Parathyroid adenoma (tissue), 2 donors: ENCODE results near the gene DCAF10.
"Not testable (repeated sequence)": the region's sequence is repeated elsewhere in the genome, so short reads cannot be mapped to it uniquely, and the experiment has no call there.

ENCODE experiments used
- H2AFZ ChIP-seq: fragments of 300-600 bp; sonication (generic); one replicate; pipeline ENCODE4 v1.7.0; 2017; ENCODE audit warnings: antibody characterized with exemption, mild to moderate bottlenecking
- H3K27ac ChIP-seq: fragments of 300-600 bp; sonication (generic); one replicate; pipeline ENCODE4 v1.7.0; 2017
- H3K27me3 ChIP-seq: fragments of 300-600 bp; sonication (generic); one replicate; pipeline ENCODE4 v1.7.0; 2017; ENCODE audit warnings: low read length; ENCODE audit not compliant: control insufficient read depth, insufficient read depth
- H3K36me3 ChIP-seq: fragments of 300-600 bp; sonication (generic); one replicate; pipeline ENCODE4 v1.7.0; 2017; ENCODE audit warnings: low read length; ENCODE audit not compliant: control insufficient read depth, insufficient read depth
- H3K4me1 ChIP-seq: fragments of 300-600 bp; sonication (generic); one replicate; pipeline ENCODE4 v1.7.0; 2017; ENCODE audit warnings: control low read depth
- H3K4me2 ChIP-seq: fragments of 300-600 bp; sonication (generic); one replicate; pipeline ENCODE4 v1.7.0; 2017; ENCODE audit warnings: low read length
- H3K4me3 ChIP-seq: fragments of 300-600 bp; sonication (generic); one replicate; pipeline ENCODE4 v1.7.0; 2017; ENCODE audit warnings: low read depth, low read length
- H3K79me2 ChIP-seq: fragments of 300-600 bp; sonication (generic); one replicate; pipeline ENCODE4 v1.7.0; 2017; ENCODE audit warnings: control low read depth
- H3K9ac ChIP-seq: fragments of 300-600 bp; sonication (generic); one replicate; pipeline ENCODE4 v1.7.0; 2017; ENCODE audit warnings: mild to moderate bottlenecking
- H3K9me3 ChIP-seq: fragments of 300-600 bp; sonication (generic); one replicate; pipeline ENCODE4 v1.7.0; 2017; ENCODE audit warnings: low read length; ENCODE audit not compliant: control insufficient read depth
- CTCF ChIP-seq: fragments of 300-600 bp; sonication (generic); IDR thresholded peaks from one replicate; pipeline ENCODE4 v1.7.0; 2017; ENCODE audit warnings: antibody characterized with exemption, mild to moderate bottlenecking
- donor health status: primary hyperparathyroidism.

The DCAF10 gene

GRCh38 chr9:37753489-37754190 lies 47.0 kb upstream of the DCAF10 start, which contains the start of gene TRMT10B:
TRMT10B (plus strand) TSS chr9:37753805; CDS start chr9:37761932, 8,127 bp downstream.
- no peaks in the 10 kb centered on the region for H3K4me1 ChIP-seq
- no peaks in the 10 kb centered on the region for H3K27me3 ChIP-seq
- peaks cover 3% of the 10 kb centered on the region for H3K79me2 ChIP-seq
- peak within 1 kb of the TSS; percentile 58 for H3K4me3 ChIP-seq
- peak within 1 kb of the TSS; percentile 72 for H3K4me2 ChIP-seq
- peak within 1 kb of the TSS; percentile 92 for H2AFZ ChIP-seq
- no peaks in the 10 kb centered on the region for H3K9me3 ChIP-seq
- no peaks in the 10 kb centered on the region for H3K36me3 ChIP-seq
- no peak within 1 kb of the TSS for H3K27ac ChIP-seq
- no peak within 1 kb of the TSS for H3K9ac ChIP-seq
- no peak for TF ChIP-seq CTCF

GRCh38 chr9:37758747-37759146 lies 41.9 kb upstream of the DCAF10 start:
- Histone ChIP-seq H3K4me2 (no peak overlapping the region), H3K4me1 (no peaks in the 10 kb centered on the region), H3K36me3 (no peaks in the 10 kb centered on the region), H3K4me3 (no peak overlapping the region), H3K27me3 (no peaks in the 10 kb centered on the region), H3K27ac (no peak overlapping the region), H3K79me2 (no peaks in the 10 kb centered on the region), H3K9ac (no peak overlapping the region), H2AFZ (no peak overlapping the region), H3K9me3 (no peaks in the 10 kb centered on the region)
- TF ChIP-seq CTCF, result no peak

DNA sequence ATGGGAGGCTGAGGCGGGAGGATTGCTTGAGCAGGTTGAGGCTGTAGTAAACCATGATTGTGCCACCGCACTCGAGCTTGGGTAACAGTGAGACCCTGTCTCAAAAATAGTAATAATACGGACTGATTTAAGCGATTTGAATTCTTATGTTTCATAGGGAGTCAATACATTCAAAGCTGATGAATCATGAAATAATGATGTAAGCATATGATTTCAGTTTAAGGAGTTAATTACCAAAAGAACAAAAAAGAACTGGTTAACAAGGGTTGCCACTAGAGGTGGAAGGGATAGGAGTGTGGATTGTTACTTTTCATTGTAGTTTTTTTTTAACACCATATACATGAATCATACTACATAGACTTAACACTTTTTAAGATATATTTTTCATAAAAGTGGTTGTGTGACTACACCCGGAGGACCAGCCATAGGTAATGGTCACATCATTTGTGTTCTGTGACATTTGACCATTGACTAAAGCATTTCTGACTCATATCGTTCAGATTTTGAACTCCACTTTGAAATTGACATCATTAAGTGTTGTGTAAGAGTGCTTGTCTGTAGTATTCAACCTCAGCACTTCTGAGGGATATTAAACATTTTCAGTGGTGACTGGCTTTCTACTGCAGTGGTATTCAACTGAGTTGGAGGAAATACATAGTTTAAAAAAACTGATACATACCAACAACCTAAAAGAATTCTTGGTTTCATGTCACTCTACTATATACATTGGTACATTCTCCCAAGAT lies 40.0 kb upstream of the DCAF10 start:
- H3K4me2 ChIP-seq, result no peak overlapping the region
- H2AFZ ChIP-seq, result no peak overlapping the region
- TF ChIP-seq CTCF, result no peak
- H3K27ac ChIP-seq, result no peak overlapping the region
- no peaks in the 10 kb centered on the region for H3K4me1 ChIP-seq
- H3K9ac ChIP-seq, result no peak overlapping the region
- no peaks in the 10 kb centered on the region for H3K9me3 ChIP-seq
- H3K36me3 ChIP-seq, result no peaks in the 10 kb centered on the region
- H3K79me2 ChIP-seq, result no peaks in the 10 kb centered on the region
- H3K27me3 ChIP-seq, result no peaks in the 10 kb centered on the region
- H3K4me3 ChIP-seq, result no peak overlapping the region

GRCh38 chr9:37761511-37761910 lies 39.1 kb upstream of the DCAF10 start:
- Histone ChIP-seq H3K79me2 (no peaks in the 10 kb centered on the region), H3K36me3 (no peaks in the 10 kb centered on the region), H3K4me3 (no peak overlapping the region), H3K27ac (no peak overlapping the region), H3K9me3 (no peaks in the 10 kb centered on the region), H3K4me2 (no peak overlapping the region), H3K4me1 (no peaks in the 10 kb centered on the region), H2AFZ (no peak overlapping the region), H3K27me3 (no peaks in the 10 kb centered on the region), H3K9ac (no peak overlapping the region)
- TF ChIP-seq CTCF, result no peak

- not testable (repeated sequence) for H3K4me3 ChIP-seq, H3K27me3 ChIP-seq, H2AFZ ChIP-seq, H3K36me3 ChIP-seq, H3K9me3 ChIP-seq, H3K4me1 ChIP-seq, H3K9ac ChIP-seq, H3K4me2 ChIP-seq, H3K27ac ChIP-seq, H3K79me2 ChIP-seq
Measured at GRCh38 chr9:37765263-37765662, 35.3 kb upstream of the DCAF10 start.
